Bronchial epithelial cell (primary cell): ENCODE measurements around the gene OBP2B. TPM values are rescaled to one million over a fixed set of nuclear protein-coding genes. Genes with fewer than 3 reads are reported as not detected.
"Not testable (repeated sequence)": the region's sequence is repeated elsewhere in the genome, so short reads cannot be mapped to it uniquely, and the experiment has no call there.

Experiments
- DNase-seq: peaks from one replicate; pipeline ENCODE4 v3.0.0-alpha.2; 2010; ENCODE audit warnings: low read depth
- FAIRE-seq: peaks from 2 replicates; lab custom pipeline; 2011; peaks lifted over from hg19 to GRCh38; lab: Jason Lieb, UNC
- H3K27me3 ChIP-seq: 2 replicates; pipeline ENCODE4 v1.5.1; 2011; ENCODE audit warnings: low read length; ENCODE audit not compliant: control insufficient read depth, insufficient read depth
- H3K36me3 ChIP-seq: 2 replicates; pipeline ENCODE4 v1.5.1; 2011; ENCODE audit warnings: low read length; ENCODE audit not compliant: control insufficient read depth, insufficient read depth
- H3K4me3 ChIP-seq: 2 replicates; pipeline ENCODE4 v1.5.1; 2011; ENCODE audit warnings: mild to moderate bottlenecking, low read depth, low read length, control low read depth
- CTCF ChIP-seq: IDR thresholded peaks from 2 replicates; pipeline ENCODE4 v1.5.1; 2011; ENCODE audit warnings: mild to moderate bottlenecking, moderate library complexity, low read length, control low read depth, inconsistent platforms; ENCODE audit not compliant: insufficient read depth, severe bottlenecking
- total RNA-seq: library from RNA; depleted of rRNA; stranded (reverse); fragments of >200 nt; gene quantifications from 2 replicates; pipeline ENCODE4 v1.2.1, GENCODE V29; 2014

Gene OBP2B
- total RNA-seq, result not detected in 2 replicates

GRCh38 chr9:133208880-133209300 is at the start of gene OBP2B:
OBP2B (minus strand) TSS chr9:133209250; CDS start chr9:133209199, 51 bp downstream.
- H3K4me3 ChIP-seq, H3K36me3 ChIP-seq, DNase-seq, H3K27me3 ChIP-seq: not testable (repeated sequence)
- FAIRE-seq, result peak; percentile 76

GRCh38 chr9:133258061-133259015 is 49.3 kb upstream of the OBP2B start:
- FAIRE-seq, result no peak

GRCh38 chr9:133257465-133257956 is 48.5 kb upstream of the OBP2B start:
- no peak overlapping the region for H3K4me3 ChIP-seq
- FAIRE-seq (no peak), DNase-seq (no peak)
- no peaks in the 10 kb centered on the region for H3K27me3 ChIP-seq
- H3K36me3 ChIP-seq, result no peaks in the 10 kb centered on the region
- no peak for TF ChIP-seq CTCF

More at GRCh38 chr9:133258061-133259015, 49.3 kb upstream of the OBP2B start:
- TF ChIP-seq CTCF, result no peak
- Histone ChIP-seq H3K4me3 (no peak overlapping the region), H3K27me3 (no peaks in the 10 kb centered on the region), H3K36me3 (no peaks in the 10 kb centered on the region)
- DNase-seq, result no peak

GRCh38 chr9:133256686-133257091 is 47.6 kb upstream of the OBP2B start:
- FAIRE-seq, result no peak
- H3K4me3 ChIP-seq, result no peak overlapping the region

GRCh38 chr9:133256136-133256461 is 47.0 kb upstream of the OBP2B start:
- DNase-seq (no peak), FAIRE-seq (no peak)
- H3K4me3 ChIP-seq, result no peak overlapping the region
- no peak for TF ChIP-seq CTCF
- H3K36me3 ChIP-seq, result no peaks in the 10 kb centered on the region
- no peaks in the 10 kb centered on the region for H3K27me3 ChIP-seq

More at GRCh38 chr9:133256686-133257091, 47.6 kb upstream of the OBP2B start:
- no peak for TF ChIP-seq CTCF
- H3K36me3 ChIP-seq, result no peaks in the 10 kb centered on the region
- H3K27me3 ChIP-seq, result no peaks in the 10 kb centered on the region
- no peak for DNase-seq

GRCh38 chr9:133255371-133256135 is 46.5 kb upstream of the OBP2B start:
- FAIRE-seq (peak; percentile 7), DNase-seq (no peak)
- no peaks in the 10 kb centered on the region for H3K27me3 ChIP-seq
- no peaks in the 10 kb centered on the region for H3K36me3 ChIP-seq
- TF ChIP-seq CTCF, result no peak
- no peak overlapping the region for H3K4me3 ChIP-seq
